Right lobe of liver (tissue), 6 donors: ENCODE measurements around the gene CST3. TPM values are rescaled to one million over a fixed set of nuclear protein-coding genes. Genes with fewer than 3 reads are reported as not detected.
"Not testable (repeated sequence)": the region's sequence is repeated elsewhere in the genome, so short reads cannot be mapped to it uniquely, and the experiment has no call there.

Experiments
- ATAC-seq, 4 donors: fragments of 200-7000 bp; cut with Tn5 transposase; one replicate each; pipeline ENCODE4 v1.9.1; 2020; ENCODE audit warnings: mild to moderate bottlenecking in 4 of 4, moderate library complexity in 4 of 4
- DNase-seq, 3 donors: peaks; one replicate each; pipeline ENCODE4 v3.0.0-alpha.2; 2020
- H3K27ac ChIP-seq, 3 donors: fragments of 200-600 bp; one replicate each; pipeline ENCODE4 v1.8.0; 2022
- H3K27me3 ChIP-seq, 2 donors: fragments of 200-600 bp; one replicate each; pipeline ENCODE4 v1.8.0; 2022
- H3K36me3 ChIP-seq, 4 donors: fragments of 200-600 bp; sonication (generic) in 1 of 4; one replicate each; pipeline versions ENCODE4 v1.5.1 to v1.8.0; 2017 to 2022; ENCODE audit warnings: control low read depth in 1 of 4
- H3K4me1 ChIP-seq, 4 donors: fragments of 200-600 bp; sonication (generic) in 1 of 4; one replicate each; pipeline versions ENCODE4 v1.5.1 to v1.8.0; 2017 to 2022; ENCODE audit warnings: control low read depth in 1 of 4
- H3K4me3 ChIP-seq, 3 donors: fragments of 200-600 bp; one replicate each; pipeline ENCODE4 v1.8.0; 2022
- H3K9me3 ChIP-seq, 4 donors: fragments of 200-600 bp; sonication (generic) in 1 of 4; one replicate each; pipeline versions ENCODE4 v1.5.1 to v1.8.0; 2017 to 2022; ENCODE audit warnings: control low read depth in 1 of 4
- CTCF ChIP-seq, 4 donors: fragments of 200-600 bp in 3 of 4; fragments of 450-650 bp in 1 of 4; IDR thresholded peaks; one replicate each; pipeline versions ENCODE4 v1.5.1 to v1.8.0; 2016 to 2022; ENCODE audit warnings: antibody characterized with exemption in 4 of 4, mild to moderate bottlenecking in 2 of 4
- POLR2A ChIP-seq: fragments of 450-650 bp; IDR thresholded peaks from one replicate; pipeline ENCODE4 v1.6.1; 2017; ENCODE audit warnings: antibody characterized with exemption, mild to moderate bottlenecking
- WGBS: methylation state at CpG from one replicate; pipeline ENCODE4 v1.1.6; 2018; ENCODE audit warnings: low coverage, low lambda C conversion rate; ENCODE audit not compliant: insufficient coverage; ENCODE audit errors: missing lambda C conversion rate; 5-methylcytosine and 5-hydroxymethylcytosine counted together
- intact Hi-C, 2 donors: fragments of 100-400 bp; cut with DNase I; formaldehyde crosslinking; loops; one replicate each; pipeline versions ENCODE4 v1.11.2 to v1.14.1; 2022
- total RNA-seq, 6 experiments: library from RNA; depleted of rRNA in 2 of 6; stranded (reverse); fragments of >200 nt in 2 of 6; fragmentation: NEBNext Ultra II Directional in 3 of 6; extraction: Animal tissue kit (Norgen Biotek cat#: 25700) in 3 of 6; gene quantifications; one replicate each; pipeline versions ENCODE4 v1.1.0 to v1.2.4, GENCODE V29; 2016 to 2023
- donor health status: DM: no; HTN: yes; CAD: no.
- donor health status: DM: no; HTN: no; CAD: no.
- donor health status: DM: no; HTN: no; CAD: no.
- donor health status: DM: no; HTN: yes; CAD: no.
- donor health status: DM: no; HTN: yes; CAD: no.

CST3 gene
- total RNA-seq, 6 experiments from 2014 or later = 504 to 1,394 (median 638) TPM

- Histone ChIP-seq H3K4me1 (peaks cover 0 to 20% (median 12%) of the 10 kb centered on the region in 4 donors), H3K9me3 (no peaks in the 10 kb centered on the region), H3K27ac (peak overlapping the region in 2 of 3 donors; percentile 89 to 91), H3K27me3 (no peaks in the 10 kb centered on the region), H3K36me3 (peaks cover 0 to 21% (median 8%) of the 10 kb centered on the region in 4 donors), H3K4me3 (peak overlapping the region; percentile 84 to 99 (median 95))
- DNase-seq (peak in 2 of 3 donors; percentile 68 to 69), ATAC-seq (peak; percentile 2 to 35 (median 18))
- intact Hi-C loops = no loop called here
- TF ChIP-seq CTCF (IDR thresholded peaks at IDR 0.05) (no peak), POLR2A (no peak)
- 56% methylated on average over 3 of the region's 19 CpGs for WGBS
These were observed 1.4 kb downstream of the CST3 start for GRCh38 chr20:23636182-23636907.

- peaks cover 0 to 20% (median 12%) of the 10 kb centered on the region in 4 donors for H3K4me1 ChIP-seq
- intact Hi-C loops, ATAC-seq, H3K27me3 ChIP-seq, H3K9me3 ChIP-seq, DNase-seq: not testable (repeated sequence)
- peaks cover 0 to 21% (median 8%) of the 10 kb centered on the region in 4 donors for H3K36me3 ChIP-seq
- peak overlapping the region in 2 of 3 donors; percentile 95 to 99 for H3K4me3 ChIP-seq
- 28% methylated on average over 1 of the region's 2 CpGs for WGBS
- H3K27ac ChIP-seq = peak overlapping the region in 2 of 3 donors; percentile 89 to 91
These were observed 2.0 kb downstream of the CST3 start for GRCh38 chr20:23635768-23636090.

- TF ChIP-seq POLR2A = no peak
- TF ChIP-seq CTCF (IDR thresholded peaks at IDR 0.05) = no peak
- no peaks in the 10 kb centered on the region for H3K27me3 ChIP-seq
- H3K4me1 ChIP-seq = peaks cover 0 to 24% (median 12%) of the 10 kb centered on the region in 4 donors
- peak; percentile 69 to 83 (median 72) for ATAC-seq
- H3K36me3 ChIP-seq = peaks cover 0 to 21% (median 8%) of the 10 kb centered on the region in 4 donors
- H3K4me3 ChIP-seq = no peak overlapping the region
- no peaks in the 10 kb centered on the region for H3K9me3 ChIP-seq
- intact Hi-C loops = no loop called here
- DNase-seq = peak; percentile 81 to 97 (median 96)
- WGBS = 36% methylated on average over 6 of the region's 12 CpGs
- peak overlapping the region in 1 of 3 donors; percentile 91 for H3K27ac ChIP-seq
These were observed 2.6 kb downstream of the CST3 start for GRCh38 chr20:23634985-23635767.

GRCh38 chr20:23634044-23634801 lies 3.5 kb downstream of the CST3 start:
- DNase-seq = no peak
- Histone ChIP-seq H3K4me1 (peaks cover 0 to 30% (median 12%) of the 10 kb centered on the region in 4 donors), H3K9me3 (no peaks in the 10 kb centered on the region), H3K4me3 (no peak overlapping the region), H3K36me3 (peaks cover 0 to 21% (median 8%) of the 10 kb centered on the region in 4 donors), H3K27me3 (no peaks in the 10 kb centered on the region), H3K27ac (no peak overlapping the region)
- ATAC-seq = no peak
- 68% methylated on average over 3 of the region's 8 CpGs for WGBS
- intact Hi-C loops = no loop called here
- TF ChIP-seq POLR2A = no peak
- no peak for TF ChIP-seq CTCF (IDR thresholded peaks at IDR 0.05)
